Mesodermal cell (in vitro differentiated cells): ENCODE measurements around the gene GUCY1A1. TPM values are rescaled to one million over a fixed set of nuclear protein-coding genes. Genes with fewer than 3 reads are reported as not detected.

Experiments
- H3K27ac ChIP-seq: 2 replicates; pipeline ENCODE4 v1.7.0; 2013; ENCODE audit warnings: mild to moderate bottlenecking, low read depth, low read length, moderate library complexity; ENCODE audit not compliant: severe bottlenecking
- H3K36me3 ChIP-seq: 2 replicates; pipeline ENCODE4 v1.7.1; 2013; ENCODE audit warnings: mild to moderate bottlenecking, low read length, moderate library complexity; ENCODE audit not compliant: control insufficient read depth, insufficient read depth
- H3K4me1 ChIP-seq: one replicate; pipeline ENCODE4 v1.7.1; 2013; ENCODE audit warnings: mild to moderate bottlenecking, low read length; ENCODE audit not compliant: insufficient read depth, control insufficient read depth, poor library complexity, severe bottlenecking
- H3K4me3 ChIP-seq: 2 replicates; pipeline ENCODE4 v1.7.0; 2013; ENCODE audit warnings: low read length, control low read depth, mild to moderate bottlenecking; ENCODE audit not compliant: insufficient read depth, poor library complexity, severe bottlenecking; ENCODE audit errors: extremely low read depth
- H3K9me3 ChIP-seq: 2 replicates; pipeline ENCODE4 v1.7.1; 2013; ENCODE audit warnings: mild to moderate bottlenecking, low read length, moderate library complexity; ENCODE audit not compliant: control insufficient read depth
- WGBS, 2 experiments: methylation state at CpG; one replicate each; pipeline ENCODE4 v1.1.5; 2013; ENCODE audit warnings: missing lambda C conversion rate in 2 of 2; ENCODE audit not compliant: insufficient coverage in 2 of 2; 5-methylcytosine and 5-hydroxymethylcytosine counted together
- polyA plus RNA-seq, 2 experiments: library from polyadenylated mRNA; stranded (reverse); fragments of 50-300 nt; gene quantifications; one replicate each; pipeline ENCODE4 v1.2.3, GENCODE V29; 2013

GUCY1A1 gene
- polyA plus RNA-seq (2013, experiment 1 of 2), result 12.1 TPM
- polyA plus RNA-seq (2013, experiment 2 of 2), result 16.5 TPM

- H3K36me3 ChIP-seq, result no peaks in the 10 kb centered on the region
- H3K4me1 ChIP-seq, result no peaks in the 10 kb centered on the region
- H3K27ac ChIP-seq, result peak within 1 kb of the TSS; percentile 56
- no peaks in the 10 kb centered on the region for H3K9me3 ChIP-seq
- H3K4me3 ChIP-seq, result peak within 1 kb of the TSS; percentile 48
- 7 to 12% methylated on average over 16 to 23 of the region's 25 CpGs for WGBS, 2 experiments
Measured at GRCh38 chr4:155666344-155667221, at the start of gene GUCY1A1. Gene GUCY1A1, plus strand, starts transcription at chr4:155666848. Its CDS starts 30,020 bp downstream, at chr4:155696868.

- Histone ChIP-seq H3K27ac (no peak overlapping the region), H3K4me1 (peaks cover 19% of the 10 kb centered on the region), H3K9me3 (no peaks in the 10 kb centered on the region), H3K4me3 (no peak overlapping the region), H3K36me3 (no peaks in the 10 kb centered on the region)
- no CpG with 5 or more reads among the region's 3 CpGs for WGBS, 2 experiments
Measured at GRCh38 chr4:155617296-155617695, 49.4 kb upstream of the GUCY1A1 start.

- H3K4me1 ChIP-seq, result peaks cover 19% of the 10 kb centered on the region
- H3K36me3 ChIP-seq, result no peaks in the 10 kb centered on the region
- 91 to 96% methylated on average over 6 to 7 of the region's 8 CpGs for WGBS, 2 experiments
- no peaks in the 10 kb centered on the region for H3K9me3 ChIP-seq
- no peak overlapping the region for H3K4me3 ChIP-seq
- no peak overlapping the region for H3K27ac ChIP-seq
Measured at GRCh38 chr4:155618183-155618838, 48.3 kb upstream of the GUCY1A1 start.

GRCh38 chr4:155620637-155621036 is 46.0 kb upstream of the GUCY1A1 start:
- Histone ChIP-seq H3K4me3 (no peak overlapping the region), H3K4me1 (peaks cover 11% of the 10 kb centered on the region), H3K27ac (no peak overlapping the region), H3K36me3 (no peaks in the 10 kb centered on the region), H3K9me3 (no peaks in the 10 kb centered on the region)

GRCh38 chr4:155624478-155624877 is 42.2 kb upstream of the GUCY1A1 start:
- Histone ChIP-seq H3K9me3 (no peaks in the 10 kb centered on the region), H3K27ac (no peak overlapping the region), H3K4me1 (no peaks in the 10 kb centered on the region), H3K36me3 (no peaks in the 10 kb centered on the region), H3K4me3 (no peak overlapping the region)

- H3K4me1 ChIP-seq, result no peaks in the 10 kb centered on the region
- H3K27ac ChIP-seq, result no peak overlapping the region
- no CpG with 5 or more reads among the region's 3 CpGs for WGBS, 2 experiments
- H3K36me3 ChIP-seq, result no peaks in the 10 kb centered on the region
- no peaks in the 10 kb centered on the region for H3K9me3 ChIP-seq
- no peak overlapping the region for H3K4me3 ChIP-seq
Measured at GRCh38 chr4:155626561-155626960, 40.1 kb upstream of the GUCY1A1 start.

GRCh38 chr4:155629183-155629825 is 37.3 kb upstream of the GUCY1A1 start:
- Histone ChIP-seq H3K9me3 (no peaks in the 10 kb centered on the region), H3K27ac (peak overlapping the region; percentile 11), H3K36me3 (no peaks in the 10 kb centered on the region), H3K4me3 (no peak overlapping the region), H3K4me1 (no peaks in the 10 kb centered on the region)
- no CpG with 5 or more reads among the region's 3 CpGs for WGBS, 2 experiments

GRCh38 chr4:155629956-155630355 is 36.7 kb upstream of the GUCY1A1 start:
- no peak overlapping the region for H3K4me3 ChIP-seq
- no peaks in the 10 kb centered on the region for H3K36me3 ChIP-seq
- no peaks in the 10 kb centered on the region for H3K9me3 ChIP-seq
- no peak overlapping the region for H3K27ac ChIP-seq
- H3K4me1 ChIP-seq, result no peaks in the 10 kb centered on the region
- no CpG with 5 or more reads among the region's 1 CpG for WGBS, 2 experiments

- Histone ChIP-seq H3K27ac (no peak overlapping the region), H3K4me3 (no peak overlapping the region), H3K9me3 (no peaks in the 10 kb centered on the region), H3K36me3 (no peaks in the 10 kb centered on the region), H3K4me1 (no peaks in the 10 kb centered on the region)
- WGBS, 2 experiments, result no CpG with 5 or more reads among the region's 4 CpGs
Measured at GRCh38 chr4:155632310-155632840, 34.3 kb upstream of the GUCY1A1 start.

GRCh38 chr4:155638195-155638965 is 28.3 kb upstream of the GUCY1A1 start:
- H3K4me3 ChIP-seq, result no peak overlapping the region
- H3K9me3 ChIP-seq, result no peaks in the 10 kb centered on the region
- no peak overlapping the region for H3K27ac ChIP-seq
- no peaks in the 10 kb centered on the region for H3K36me3 ChIP-seq
- WGBS, 2 experiments, result 80 to 100% methylated on average over 1 of the region's 5 CpGs
- H3K4me1 ChIP-seq, result no peaks in the 10 kb centered on the region
